GM19043 (cell line): Measurements from ENCODE around the gene XPO6.

ENCODE experiments used
- ATAC-seq: cut with Tn5 transposase; IDR thresholded peaks from one replicate; pipeline ENCODE4 v1.9.1; 2021; ENCODE audit warnings: low read depth; ENCODE audit not compliant: unreplicated experiment

XPO6 gene

GRCh38 chr16:28158136-28158535 is 53.6 kb downstream of the XPO6 start:
- no peak for ATAC-seq

DNA sequence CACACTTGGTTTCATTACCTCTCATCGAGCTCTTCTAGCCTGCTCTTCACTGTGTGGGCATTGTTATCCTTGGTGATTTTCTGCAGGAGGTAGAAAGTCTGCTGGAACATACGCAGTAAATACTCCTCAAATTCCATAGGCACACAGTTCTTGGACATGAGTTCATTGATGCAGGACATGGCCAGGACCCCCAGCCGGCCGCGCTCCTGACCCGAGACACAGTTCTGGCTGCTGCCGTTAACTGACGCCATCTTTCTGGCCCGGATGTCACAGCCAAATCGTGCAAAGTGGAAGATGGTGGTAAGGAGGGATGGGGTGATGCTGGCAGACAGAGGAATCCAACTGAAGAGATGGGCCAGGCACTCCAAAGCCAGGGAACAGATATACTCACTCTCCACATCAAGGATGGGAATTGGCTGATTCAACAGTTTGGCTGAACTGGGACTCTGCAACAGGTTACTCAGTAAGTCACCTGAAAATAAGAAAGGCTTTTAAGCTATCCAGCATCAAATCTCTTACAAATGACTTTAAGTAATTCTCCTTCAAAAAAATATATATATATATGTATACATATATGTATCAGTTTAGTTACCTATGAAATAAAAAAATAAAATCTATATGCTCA is 55.6 kb downstream of the XPO6 start:
- ATAC-seq: no peak

DNA sequence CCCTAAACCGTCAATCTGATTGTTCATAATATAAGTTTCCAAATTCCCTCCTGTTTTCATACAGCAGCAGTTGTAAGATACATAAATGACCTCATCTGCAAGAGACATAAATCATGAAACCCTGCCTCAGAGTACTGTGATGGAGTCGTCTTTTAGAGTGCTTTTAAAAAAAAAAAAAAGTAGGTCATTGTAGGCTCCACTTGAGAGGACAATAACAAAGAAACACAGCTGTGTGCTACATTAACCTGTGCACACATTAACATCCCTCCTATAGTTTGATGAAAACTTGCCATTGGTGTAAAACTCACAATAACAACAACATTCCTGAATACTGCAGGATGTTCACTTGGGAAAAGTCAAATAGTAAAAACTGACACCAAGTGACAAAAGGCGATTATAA is 56.5 kb downstream of the XPO6 start:
- ATAC-seq: no peak

- ATAC-seq: no peak
Observed at GRCh38 chr16:28151180-28151579, 60.6 kb downstream of the XPO6 start.

DNA sequence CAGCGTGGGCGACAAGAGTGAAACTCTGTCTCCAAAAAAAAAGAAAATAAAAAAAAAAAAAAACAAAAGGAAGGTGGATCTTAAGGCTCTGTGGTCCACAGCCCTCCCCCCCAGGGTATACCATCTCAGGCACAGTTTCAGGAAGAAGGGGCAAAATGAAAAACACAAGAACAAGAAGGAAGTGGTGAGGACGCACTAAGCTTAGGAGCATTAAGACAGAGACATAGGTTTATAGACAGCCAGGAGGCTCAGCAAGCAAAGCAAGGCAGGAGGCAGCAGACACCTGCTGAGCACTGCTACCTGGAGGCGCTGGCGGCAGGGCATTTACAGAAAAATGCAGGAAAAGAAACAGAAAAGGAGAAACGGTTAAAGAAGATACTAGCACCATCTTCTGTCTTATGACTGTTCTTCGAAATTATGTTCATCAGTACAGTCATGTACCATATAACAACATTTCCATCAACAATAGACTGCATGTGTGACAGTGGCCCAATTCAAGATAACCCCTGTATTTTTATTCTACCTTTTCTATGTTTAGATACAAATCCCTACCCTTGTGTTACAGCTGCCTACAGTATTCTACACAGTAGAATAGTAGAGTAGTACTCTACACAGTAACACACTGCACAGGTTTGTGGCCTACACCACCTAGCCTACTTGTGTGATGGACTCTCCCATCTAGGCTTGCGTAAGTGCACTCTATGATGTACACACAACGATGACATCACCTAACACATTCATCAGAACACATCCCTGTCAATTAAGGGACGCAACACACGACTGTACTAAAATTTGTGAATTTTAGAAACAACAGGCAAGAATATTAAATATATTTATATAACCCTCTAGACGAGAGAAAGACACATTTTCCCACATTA is 62.5 kb downstream of the XPO6 start:
- ATAC-seq: no peak

DNA sequence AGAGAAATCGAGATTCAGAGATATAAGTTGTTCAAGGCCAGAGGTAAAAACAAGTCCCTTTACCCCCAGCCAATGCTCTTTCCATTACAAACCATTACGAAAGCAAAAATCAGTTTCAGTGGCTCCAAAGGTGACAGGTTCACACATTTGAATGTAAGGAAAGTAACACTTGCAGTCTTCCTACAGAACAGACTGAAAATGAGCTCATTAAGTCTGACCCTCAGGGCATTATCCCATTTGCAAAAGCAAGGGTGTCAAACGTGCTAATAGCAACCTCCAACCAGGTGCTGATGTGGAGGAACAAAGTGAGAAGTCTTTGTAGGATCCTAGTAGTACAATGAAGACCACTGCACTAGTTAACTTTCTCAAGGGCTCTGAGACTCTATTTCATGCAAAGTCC is 65.2 kb downstream of the XPO6 start:
- no peak for ATAC-seq

GRCh38 chr16:28145796-28146195 is 66.0 kb downstream of the XPO6 start:
- no peak for ATAC-seq

DNA sequence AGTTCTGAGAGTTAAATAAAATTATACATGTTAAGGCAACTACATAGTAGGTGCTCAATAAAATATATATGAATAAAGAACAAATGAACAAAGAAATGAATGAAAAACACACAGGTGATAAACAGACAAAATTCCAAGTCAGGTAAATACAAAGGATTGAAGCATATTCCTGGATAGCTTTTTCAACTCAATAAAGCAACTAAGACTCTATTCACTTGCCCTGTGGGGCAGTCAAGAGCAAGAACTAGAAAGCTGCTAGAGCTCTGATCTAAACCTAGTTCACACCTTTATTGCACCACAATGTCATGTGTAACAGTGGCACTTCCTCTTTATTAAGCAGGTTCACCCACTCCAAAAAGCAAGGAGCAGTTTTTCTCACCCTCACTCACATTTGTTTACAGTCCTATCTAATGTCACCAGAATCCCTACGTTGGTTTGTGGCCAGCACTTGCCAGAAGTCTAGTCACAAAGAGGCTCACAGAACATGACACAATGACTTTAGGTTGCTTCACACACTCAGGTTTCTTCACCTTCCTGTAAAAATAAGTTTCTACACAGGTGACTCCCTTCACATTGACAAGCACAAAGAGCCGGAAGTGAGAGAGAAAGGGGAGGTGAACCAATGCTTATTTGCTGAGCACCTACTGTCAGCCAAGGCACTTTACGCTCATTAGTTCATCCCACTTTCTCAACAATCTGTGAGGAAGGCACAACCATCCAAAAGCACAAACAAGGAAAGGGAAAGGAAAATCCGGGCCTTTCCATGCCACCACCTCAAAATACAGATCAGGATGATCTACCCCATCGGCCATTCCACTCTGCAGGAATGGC is 70.8 kb downstream of the XPO6 start:
- ATAC-seq: peak; percentile 56

DNA sequence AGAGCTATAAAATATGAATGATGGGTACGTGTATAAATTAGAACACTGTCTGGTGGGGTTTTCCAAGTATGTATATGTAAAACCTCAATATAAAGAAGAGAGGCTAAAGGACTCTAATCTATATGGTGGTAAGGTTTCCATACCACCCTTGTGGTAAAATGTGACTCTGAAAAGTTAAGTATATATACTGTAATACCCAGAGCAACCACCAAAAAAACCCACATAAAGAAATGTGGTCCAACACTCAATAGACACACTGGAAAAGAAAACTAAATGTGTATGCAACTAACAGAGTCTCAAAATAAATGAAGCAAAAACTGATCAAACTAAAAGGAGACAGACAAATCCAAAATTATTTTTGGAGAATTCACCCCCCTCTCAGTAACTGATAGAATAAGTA is 72.2 kb downstream of the XPO6 start:
- no peak for ATAC-seq

GRCh38 chr16:28136751-28137434 is 74.9 kb downstream of the XPO6 start:
- no peak for ATAC-seq

GRCh38 chr16:28133666-28134065 is 78.1 kb downstream of the XPO6 start:
- no peak for ATAC-seq

GRCh38 chr16:28131743-28132393 is 79.9 kb downstream of the XPO6 start:
- no peak for ATAC-seq

DNA sequence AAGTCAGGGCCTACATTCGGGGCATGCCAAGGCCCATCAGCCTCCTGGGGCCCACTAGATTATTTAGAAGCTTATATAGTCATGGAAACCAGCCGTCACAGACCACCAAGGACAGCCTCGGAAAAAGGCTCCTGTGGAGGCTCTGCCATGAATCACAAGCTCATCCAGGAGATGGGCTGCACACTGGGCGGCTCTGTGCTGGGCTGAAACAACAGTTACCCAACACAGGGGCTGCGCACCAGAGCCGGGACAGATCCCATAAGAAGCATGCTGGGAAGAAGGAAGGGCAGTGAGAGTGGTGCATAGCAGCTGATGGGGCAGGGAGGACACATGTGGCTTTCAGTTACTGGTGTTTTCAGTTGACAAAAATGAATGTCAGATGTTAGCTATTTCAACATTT is 80.6 kb downstream of the XPO6 start:
- ATAC-seq: no peak

DNA sequence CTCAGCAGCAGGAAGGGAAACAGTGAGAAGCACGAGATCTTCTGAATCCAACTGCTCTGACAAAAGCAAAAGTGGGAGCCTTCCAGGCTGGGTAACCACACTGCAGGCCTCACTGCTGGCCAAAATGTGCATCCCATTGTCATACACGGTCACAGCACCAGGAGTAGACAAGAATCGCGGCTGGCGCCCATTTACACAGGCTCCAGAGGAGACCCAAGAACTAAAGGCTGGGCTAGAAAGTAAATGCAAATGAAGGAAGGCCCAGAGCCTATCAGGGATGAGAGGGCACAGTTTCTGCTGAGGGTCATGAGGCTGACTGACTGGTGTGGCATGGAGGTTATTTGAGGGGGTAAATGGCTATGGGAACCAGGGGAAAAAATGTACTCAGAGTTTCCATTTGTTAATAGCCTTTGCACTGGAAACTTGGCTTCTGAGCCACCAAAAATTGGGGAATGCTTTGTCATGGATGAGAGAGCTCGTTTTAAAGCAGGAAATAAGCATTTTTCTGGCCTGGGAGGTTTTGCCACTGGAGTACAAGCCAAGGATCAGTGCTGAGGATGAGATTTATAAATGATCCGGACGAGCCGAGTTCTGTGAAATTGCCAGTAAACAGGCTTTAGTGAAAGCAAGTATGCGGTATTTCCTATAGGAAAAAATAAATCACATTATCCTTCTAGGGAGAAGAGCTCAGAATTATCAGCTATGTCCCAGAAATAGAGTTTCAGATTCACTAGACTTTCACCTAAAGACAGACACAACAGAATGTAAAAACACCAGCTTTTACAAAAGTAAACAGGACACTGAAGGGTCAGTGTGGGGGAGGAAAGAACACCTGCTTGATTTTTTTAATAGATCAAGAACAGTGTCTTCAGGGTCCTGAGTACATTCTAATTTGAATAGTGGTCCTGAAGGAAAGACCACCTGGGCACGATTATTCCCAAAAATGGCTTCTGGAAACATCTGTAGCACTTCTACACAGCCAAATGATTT is 81.4 kb downstream of the XPO6 start:
- ATAC-seq: no peak

- no peak for ATAC-seq
Observed at GRCh38 chr16:28126684-28127620, 84.8 kb downstream of the XPO6 start.

- no peak for ATAC-seq
Observed at GRCh38 chr16:28125592-28125991, 86.2 kb downstream of the XPO6 start.

DNA sequence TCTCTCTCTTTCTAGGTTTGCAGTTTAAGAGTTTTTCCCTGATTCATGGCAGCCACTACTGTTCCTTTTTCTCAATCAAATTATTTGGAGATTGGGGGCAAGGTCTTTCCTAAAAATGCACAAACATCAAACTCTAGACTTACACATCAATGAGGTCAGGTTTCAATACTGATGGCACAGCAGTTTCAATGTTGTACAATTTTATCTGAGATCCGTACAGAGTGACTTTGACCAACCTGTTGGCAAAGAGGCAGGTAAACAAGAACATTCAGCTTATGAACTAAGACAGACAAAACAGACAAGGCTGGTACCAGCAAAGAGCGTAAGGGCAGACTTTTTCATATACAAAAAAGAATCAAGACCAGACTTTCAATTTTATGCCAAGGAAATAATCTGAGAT is 90.2 kb downstream of the XPO6 start:
- ATAC-seq: no peak

DNA sequence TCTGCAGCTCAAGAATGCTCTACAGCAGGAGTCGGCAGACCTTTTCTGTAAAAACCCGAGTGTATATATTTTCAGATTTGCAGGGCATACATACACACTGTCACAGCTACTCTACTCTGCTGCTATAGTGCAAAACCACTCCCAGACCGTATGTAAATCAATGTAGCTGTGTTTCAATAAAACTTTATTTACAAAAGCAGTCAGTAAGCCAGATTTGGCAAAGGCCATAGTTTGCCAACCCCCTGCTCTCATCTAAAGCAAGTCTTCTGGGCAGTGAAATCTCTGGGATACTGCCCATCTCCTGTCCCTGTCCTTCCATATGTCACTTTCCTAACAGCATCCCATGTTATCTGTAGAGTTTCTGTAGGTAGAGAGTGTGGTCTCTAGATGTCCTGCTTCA is 91.0 kb downstream of the XPO6 start:
- no peak for ATAC-seq
